ENCODE results near the gene GPR39.

GRCh38 chr2:132473174-132473883 lies 56.7 kb downstream of the GPR39 start:
- TF ChIP-seq POLR2AphosphoS5 (IDR thresholded peaks at IDR 0.05) = no peak
- TF ChIP-seq POLR2A (IDR thresholded peaks at IDR 0.05) = no peak
- TF ChIP-seq EP300 (IDR thresholded peaks at IDR 0.05) = no peak
